GM12878 (cell line): ENCODE data around the gene TRMT44. TPM values are rescaled to one million over a fixed set of nuclear protein-coding genes. Genes with fewer than 3 reads are reported as not detected.

Source experiments
- ATAC-seq: fragments of 200-7000 bp; cut with Tn5 transposase; 3 replicates; pipeline ENCODE4 v1.9.1; 2020; ENCODE audit warnings: mild to moderate bottlenecking, moderate library complexity
- BruUV-seq: library from RNA; stranded (reverse); fragments of 400-500 nt; replicated peaks from 2 replicates; lab custom pipeline; 2021; lab: Mats Ljungman, UMichigan
- CTCF ChIA-PET: fragments of 300-600 bp; sonication (Branson Sonifier 250); formaldehyde crosslinking; extraction: SDS; loops from one replicate; lab custom pipeline; 2021; ENCODE audit warnings: inconsistent platforms; lab: Yijun Ruan, JAX
- POLR2A ChIA-PET: fragments of 350-600 bp; formaldehyde crosslinking; extraction: SDS; loops from one replicate; lab custom pipeline; 2021; ENCODE audit warnings: inconsistent platforms; lab: Charles Lee
- RAD21 ChIA-PET: fragments of 300-600 bp; sonication (Branson Sonifier 250); formaldehyde crosslinking; loops from one replicate; lab custom pipeline; 2023; ENCODE audit warnings: antibody characterized with exemption; ENCODE audit not compliant: unreplicated experiment; lab: Charles Lee
- SMC1A ChIA-PET: fragments of 300-600 bp; sonication (Branson Sonifier 250); formaldehyde crosslinking; loops from one replicate; lab custom pipeline; 2023; ENCODE audit not compliant: unreplicated experiment, uncharacterized antibody; lab: Charles Lee
- DNase-seq: peaks from one replicate; pipeline ENCODE4 v3.0.0-alpha.2; 2011; ENCODE audit warnings: low read depth, low spot score
- FAIRE-seq: peaks from 3 replicates; lab custom pipeline; 2011; peaks lifted over from hg19 to GRCh38; lab: Jason Lieb, UNC
- H2AFZ ChIP-seq: 2 replicates; pipeline ENCODE4 v1.6.0; 2011; ENCODE audit warnings: low read depth, low read length, control low read depth; ENCODE audit not compliant: control insufficient read depth
- H3K27ac ChIP-seq: 2 replicates; pipeline ENCODE4 v1.5.1; 2011; ENCODE audit warnings: control low read depth; ENCODE audit not compliant: control insufficient read depth, insufficient read depth
- H3K27me3 ChIP-seq, 2 experiments: replicated peaks in 1 of 2; 2 replicates each; pipeline versions ENCODE4 v1.6.0 to v1.6.1; 2011; ENCODE audit warnings: low read length in 1 of 2; ENCODE audit not compliant: control insufficient read depth in 2 of 2, insufficient read depth in 2 of 2
- H3K36me3 ChIP-seq, 2 experiments: 2 replicates each; pipeline ENCODE4 v1.5.1; 2011; ENCODE audit warnings: low read length in 1 of 2; ENCODE audit not compliant: control insufficient read depth in 2 of 2, insufficient read depth in 2 of 2
- H3K4me1 ChIP-seq: 2 replicates; pipeline ENCODE4 v1.6.1; 2011; ENCODE audit warnings: mild to moderate bottlenecking, low read length, moderate library complexity, mixed read lengths; ENCODE audit not compliant: control insufficient read depth, insufficient read depth
- H3K4me2 ChIP-seq: 2 replicates; pipeline ENCODE4 v1.6.0; 2011; ENCODE audit warnings: control low read depth; ENCODE audit not compliant: control insufficient read depth, insufficient read depth
- H3K4me3 ChIP-seq: fragments of 200-600 bp; sonication (generic); 2 replicates; pipeline ENCODE4 v1.5.1; 2016
- H3K79me2 ChIP-seq: 2 replicates; pipeline ENCODE4 v1.6.0; 2011; ENCODE audit warnings: low read length; ENCODE audit not compliant: control insufficient read depth, insufficient read depth
- H3K9ac ChIP-seq: 2 replicates; pipeline ENCODE4 v1.8.0; 2011; ENCODE audit warnings: low read length, control low read depth, mixed read lengths; ENCODE audit not compliant: control insufficient read depth, insufficient read depth
- H3K9me3 ChIP-seq: replicated peaks from 3 replicates; pipeline ENCODE4 v1.5.1; 2011; ENCODE audit warnings: mild to moderate bottlenecking, low read length; ENCODE audit not compliant: control insufficient read depth, insufficient read depth
- H4K20me1 ChIP-seq: 2 replicates; pipeline ENCODE4 v1.6.0; 2011; ENCODE audit not compliant: control insufficient read depth, insufficient read depth
- BACH1 ChIP-seq: fragments of 450-650 bp; IDR thresholded peaks from 2 replicates; pipeline ENCODE4 v1.6.1; 2017; ENCODE audit warnings: mild to moderate bottlenecking, borderline replicate concordance
- CHD4 ChIP-seq: fragments of 200-600 bp; sonication (generic); IDR thresholded peaks from 2 replicates; pipeline ENCODE4 v1.6.1; 2016; ENCODE audit warnings: mild to moderate bottlenecking
- MEF2B ChIP-seq: fragments of 450-650 bp; IDR thresholded peaks from 2 replicates; pipeline ENCODE4 v1.6.1; 2018; ENCODE audit warnings: mild to moderate bottlenecking, moderate library complexity; ENCODE audit not compliant: partially characterized antibody, poor library complexity, severe bottlenecking
- NBN ChIP-seq: fragments of 450-650 bp; IDR thresholded peaks from 2 replicates; pipeline ENCODE4 v1.6.1; 2016
- NFYB ChIP-seq: IDR thresholded peaks from 2 replicates; pipeline ENCODE4 v1.6.1; 2011; ENCODE audit warnings: low read depth, mild to moderate bottlenecking, low read length, improper control_type of control experiment, moderate library complexity; ENCODE audit not compliant: insufficient read depth
- NR2F1 ChIP-seq: fragments of 450-650 bp; conservative IDR thresholded peaks from 2 replicates; pipeline ENCODE4 v1.6.1; 2017; ENCODE audit warnings: mild to moderate bottlenecking
- SREBF1 ChIP-seq: IDR thresholded peaks from 2 replicates; pipeline ENCODE4 v1.6.1; 2012; ENCODE audit warnings: mild to moderate bottlenecking, low read length
- ZBED1 ChIP-seq: IDR thresholded peaks from 2 replicates; pipeline ENCODE4 v1.6.1; 2016; ENCODE audit warnings: borderline replicate concordance
- ZNF274 ChIP-seq: IDR thresholded peaks from one replicate; pipeline ENCODE4 v1.8.0; 2011; ENCODE audit not compliant: insufficient read length, insufficient read depth
- WGBS: methylation state at CpG from one replicate; pipeline ENCODE4 v1.1.6; 2016; ENCODE audit warnings: low lambda C conversion rate; ENCODE audit not compliant: insufficient replicate concordance, insufficient coverage; ENCODE audit errors: missing lambda C conversion rate; 5-methylcytosine and 5-hydroxymethylcytosine counted together
- in situ Hi-C: fragments of 300-500 bp; cut with MboI; formaldehyde crosslinking; loops from 9 replicates; pipeline ENCODE4 v1.14.3; 2018; ENCODE audit warnings: mixed read lengths
- intact Hi-C: fragments of 100-400 bp; cut with micrococcal nuclease; formaldehyde crosslinking; loops from one replicate; pipeline ENCODE4 v1.14.2; 2022; ENCODE audit not compliant: unreplicated experiment
- polyA plus RNA-seq, 11 experiments: library from polyadenylated mRNA; depleted of rRNA in 4 of 11; unstranded in 6 of 11; stranded (reverse) in 5 of 11; fragments of >200 nt; fragmentation: Nextera tagmentation in 4 of 11; fragmentation: Illumina TruSeq in 1 of 11; extraction: Ambion mirVana in 4 of 11; extraction: Trizol in 1 of 11; gene quantifications; 1 replicate in 1 of 11; 2 replicates in 10 of 11; pipeline versions ENCODE4 v1.2.1 to v1.2.3, GENCODE V29; 2011 to 2016; ENCODE audit warnings: inconsistent platforms in 2 of 11, missing spikeins in 2 of 11, low read depth in 1 of 11
- total RNA-seq, 4 experiments: library from RNA; depleted of rRNA in 3 of 4; stranded (reverse); fragments of >200 nt in 3 of 4; fragmentation: Illumina TruSeq in 1 of 4; extraction: Trizol in 1 of 4; gene quantifications; 2 replicates each; pipeline versions ENCODE4 v1.2.1 to v1.2.3, GENCODE V29; 2013 to 2021
- TF ChIP-seq, protein P1 (sequence below): IDR thresholded peaks from 2 replicates; pipeline ENCODE4 v1.6.1; 2012; ENCODE audit warnings: low read length, inconsistent platforms
- TF ChIP-seq, protein P2 (sequence below): IDR thresholded peaks from 2 replicates; pipeline ENCODE4 v1.6.1; 2011; ENCODE audit warnings: borderline replicate concordance, low read depth, mild to moderate bottlenecking, moderate library complexity, low read length; ENCODE audit not compliant: insufficient read depth, poor library complexity, severe bottlenecking
- TF ChIP-seq, protein P3 (sequence below): IDR thresholded peaks from 2 replicates; pipeline ENCODE4 v1.6.1; 2012; ENCODE audit warnings: improper control_type of control experiment, low read depth, low read length; ENCODE audit not compliant: insufficient replicate concordance
- TF ChIP-seq, protein P4 (sequence below): IDR thresholded peaks from 2 replicates; pipeline ENCODE4 v1.6.1; 2011; ENCODE audit warnings: mild to moderate bottlenecking, low read depth, low read length, moderate library complexity; ENCODE audit not compliant: insufficient replicate concordance

Gene TRMT44
- total and polyA plus RNA-seq, 10 of the 15 experiments (the other 5 are each of a cell fraction or from before 2014, with no cell fraction given), result 1.3 to 18.5 (median 10.1) TPM

DNA sequence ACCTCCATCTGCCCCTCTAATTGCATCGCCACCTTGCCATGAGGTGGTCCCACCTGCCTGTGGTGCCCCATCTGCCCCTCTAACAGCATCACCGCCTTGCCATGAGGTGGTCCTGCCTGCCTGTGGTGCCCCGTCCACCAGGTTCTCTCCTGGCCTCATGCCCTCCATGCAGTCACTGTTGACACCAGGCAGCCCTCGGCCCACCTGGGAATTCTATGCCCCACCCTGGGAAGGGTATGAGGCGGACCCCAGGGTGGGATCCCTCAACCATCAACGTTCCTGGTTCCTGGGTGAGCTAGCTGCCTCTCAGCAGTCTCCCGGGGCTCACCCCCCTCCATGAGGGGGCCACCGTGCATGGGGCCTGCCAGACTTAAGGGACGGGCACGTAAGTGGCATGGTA is 38.9 kb upstream of the TRMT44 start (continued):
- TF ChIP-seq BACH1, result no peak

DNA sequence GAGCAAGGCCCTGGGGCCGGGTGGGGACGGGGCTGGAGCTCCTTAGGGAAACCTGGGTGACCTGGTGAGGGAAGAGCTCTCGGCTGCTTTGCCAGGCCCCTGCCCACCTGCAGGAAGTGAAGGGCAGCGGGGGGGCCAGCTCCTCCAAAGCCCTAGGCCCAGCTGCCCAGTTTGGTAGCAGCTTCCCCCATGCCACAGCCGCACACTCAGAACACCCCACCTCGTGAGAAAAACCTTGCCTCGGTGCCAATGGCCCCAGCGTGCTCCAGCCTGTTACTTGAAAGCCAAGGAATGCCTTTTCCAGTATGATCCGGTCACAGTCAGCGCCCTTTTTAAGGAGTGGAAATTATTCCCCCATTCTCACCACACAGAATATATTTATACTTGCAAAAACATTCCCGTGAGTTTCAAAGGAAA is 38.4 kb upstream of the TRMT44 start:
- Histone ChIP-seq H4K20me1 (no peaks in the 10 kb centered on the region), H3K79me2 (no peaks in the 10 kb centered on the region), H3K4me2 (no peak overlapping the region), H3K36me3 (peaks cover 0 to 9% of the 10 kb centered on the region in 2 experiments; a peak in 3 of 4 replicates), H2AFZ (no peak overlapping the region), H3K27ac (no peak overlapping the region), H3K27me3 (no peaks in the 10 kb centered on the region), H3K9ac (no peak overlapping the region), H3K4me3 (no peak overlapping the region), H3K4me1 (no peaks in the 10 kb centered on the region), H3K9me3 (no peaks in the 10 kb centered on the region)
- 90% methylated on average over 8 of the region's 11 CpGs for WGBS
- in situ Hi-C loops (loop anchor here (5.0 kb wide), 1 partner anchor 160 kb away; no protein-coding TSS in a partner anchor), intact Hi-C loops (loop anchor here (10.0 kb wide), 1 partner anchor 77 kb away; no protein-coding TSS in a partner anchor)
- BruUV-seq, result no TSS peak
- no peak for DNase-seq
- SMC1A ChIA-PET, result interaction anchor here (1.2 to 2.5 kb wide), 5 partner anchors 9 to 225 kb away, joined by 3 to 22 read pairs (median 6); no protein-coding TSS in a partner anchor
- RAD21 ChIA-PET, result interaction anchor here (0.9 to 2.1 kb wide), 7 partner anchors 10 to 226 kb away, joined by 3 to 10 read pairs (median 3); no protein-coding TSS in a partner anchor
- no peak for ATAC-seq
- POLR2A ChIA-PET, result no interaction called here
- FAIRE-seq, result no peak
- CTCF ChIA-PET, result interaction anchor here (0.9 to 3.8 kb wide), 15 partner anchors 9 to 261 kb away, joined by 3 to 24 read pairs (median 4); no protein-coding TSS in a partner anchor
- no peak for TF ChIP-seq NR2F1
- TF ChIP-seq NBN, result no peak
- TF ChIP-seq, protein P1, sequence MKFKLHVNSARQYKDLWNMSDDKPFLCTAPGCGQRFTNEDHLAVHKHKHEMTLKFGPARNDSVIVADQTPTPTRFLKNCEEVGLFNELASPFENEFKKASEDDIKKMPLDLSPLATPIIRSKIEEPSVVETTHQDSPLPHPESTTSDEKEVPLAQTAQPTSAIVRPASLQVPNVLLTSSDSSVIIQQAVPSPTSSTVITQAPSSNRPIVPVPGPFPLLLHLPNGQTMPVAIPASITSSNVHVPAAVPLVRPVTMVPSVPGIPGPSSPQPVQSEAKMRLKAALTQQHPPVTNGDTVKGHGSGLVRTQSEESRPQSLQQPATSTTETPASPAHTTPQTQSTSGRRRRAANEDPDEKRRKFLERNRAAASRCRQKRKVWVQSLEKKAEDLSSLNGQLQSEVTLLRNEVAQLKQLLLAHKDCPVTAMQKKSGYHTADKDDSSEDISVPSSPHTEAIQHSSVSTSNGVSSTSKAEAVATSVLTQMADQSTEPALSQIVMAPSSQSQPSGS, result no peak
- no peak for TF ChIP-seq CHD4
- TF ChIP-seq, protein P2, sequence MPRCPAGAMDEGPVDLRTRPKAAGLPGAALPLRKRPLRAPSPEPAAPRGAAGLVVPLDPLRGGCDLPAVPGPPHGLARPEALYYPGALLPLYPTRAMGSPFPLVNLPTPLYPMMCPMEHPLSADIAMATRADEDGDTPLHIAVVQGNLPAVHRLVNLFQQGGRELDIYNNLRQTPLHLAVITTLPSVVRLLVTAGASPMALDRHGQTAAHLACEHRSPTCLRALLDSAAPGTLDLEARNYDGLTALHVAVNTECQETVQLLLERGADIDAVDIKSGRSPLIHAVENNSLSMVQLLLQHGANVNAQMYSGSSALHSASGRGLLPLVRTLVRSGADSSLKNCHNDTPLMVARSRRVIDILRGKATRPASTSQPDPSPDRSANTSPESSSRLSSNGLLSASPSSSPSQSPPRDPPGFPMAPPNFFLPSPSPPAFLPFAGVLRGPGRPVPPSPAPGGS, result no peak
- no peak for TF ChIP-seq NFYB
- TF ChIP-seq SREBF1, result no peak
- no peak for TF ChIP-seq ZNF274
- TF ChIP-seq, protein P3, sequence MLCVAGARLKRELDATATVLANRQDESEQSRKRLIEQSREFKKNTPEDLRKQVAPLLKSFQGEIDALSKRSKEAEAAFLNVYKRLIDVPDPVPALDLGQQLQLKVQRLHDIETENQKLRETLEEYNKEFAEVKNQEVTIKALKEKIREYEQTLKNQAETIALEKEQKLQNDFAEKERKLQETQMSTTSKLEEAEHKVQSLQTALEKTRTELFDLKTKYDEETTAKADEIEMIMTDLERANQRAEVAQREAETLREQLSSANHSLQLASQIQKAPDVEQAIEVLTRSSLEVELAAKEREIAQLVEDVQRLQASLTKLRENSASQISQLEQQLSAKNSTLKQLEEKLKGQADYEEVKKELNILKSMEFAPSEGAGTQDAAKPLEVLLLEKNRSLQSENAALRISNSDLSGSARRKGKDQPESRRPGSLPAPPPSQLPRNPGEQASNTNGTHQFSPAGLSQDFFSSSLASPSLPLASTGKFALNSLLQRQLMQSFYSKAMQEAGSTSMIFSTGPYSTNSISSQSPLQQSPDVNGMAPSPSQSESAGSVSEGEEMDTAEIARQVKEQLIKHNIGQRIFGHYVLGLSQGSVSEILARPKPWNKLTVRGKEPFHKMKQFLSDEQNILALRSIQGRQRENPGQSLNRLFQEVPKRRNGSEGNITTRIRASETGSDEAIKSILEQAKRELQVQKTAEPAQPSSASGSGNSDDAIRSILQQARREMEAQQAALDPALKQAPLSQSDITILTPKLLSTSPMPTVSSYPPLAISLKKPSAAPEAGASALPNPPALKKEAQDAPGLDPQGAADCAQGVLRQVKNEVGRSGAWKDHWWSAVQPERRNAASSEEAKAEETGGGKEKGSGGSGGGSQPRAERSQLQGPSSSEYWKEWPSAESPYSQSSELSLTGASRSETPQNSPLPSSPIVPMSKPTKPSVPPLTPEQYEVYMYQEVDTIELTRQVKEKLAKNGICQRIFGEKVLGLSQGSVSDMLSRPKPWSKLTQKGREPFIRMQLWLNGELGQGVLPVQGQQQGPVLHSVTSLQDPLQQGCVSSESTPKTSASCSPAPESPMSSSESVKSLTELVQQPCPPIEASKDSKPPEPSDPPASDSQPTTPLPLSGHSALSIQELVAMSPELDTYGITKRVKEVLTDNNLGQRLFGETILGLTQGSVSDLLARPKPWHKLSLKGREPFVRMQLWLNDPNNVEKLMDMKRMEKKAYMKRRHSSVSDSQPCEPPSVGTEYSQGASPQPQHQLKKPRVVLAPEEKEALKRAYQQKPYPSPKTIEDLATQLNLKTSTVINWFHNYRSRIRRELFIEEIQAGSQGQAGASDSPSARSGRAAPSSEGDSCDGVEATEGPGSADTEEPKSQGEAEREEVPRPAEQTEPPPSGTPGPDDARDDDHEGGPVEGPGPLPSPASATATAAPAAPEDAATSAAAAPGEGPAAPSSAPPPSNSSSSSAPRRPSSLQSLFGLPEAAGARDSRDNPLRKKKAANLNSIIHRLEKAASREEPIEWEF, result no peak
- no peak for TF ChIP-seq MEF2B
- TF ChIP-seq, protein P4, sequence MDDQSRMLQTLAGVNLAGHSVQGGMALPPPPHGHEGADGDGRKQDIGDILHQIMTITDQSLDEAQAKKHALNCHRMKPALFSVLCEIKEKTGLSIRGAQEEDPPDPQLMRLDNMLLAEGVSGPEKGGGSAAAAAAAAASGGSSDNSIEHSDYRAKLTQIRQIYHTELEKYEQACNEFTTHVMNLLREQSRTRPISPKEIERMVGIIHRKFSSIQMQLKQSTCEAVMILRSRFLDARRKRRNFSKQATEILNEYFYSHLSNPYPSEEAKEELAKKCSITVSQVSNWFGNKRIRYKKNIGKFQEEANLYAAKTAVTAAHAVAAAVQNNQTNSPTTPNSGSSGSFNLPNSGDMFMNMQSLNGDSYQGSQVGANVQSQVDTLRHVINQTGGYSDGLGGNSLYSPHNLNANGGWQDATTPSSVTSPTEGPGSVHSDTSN, result no peak
- no peak for TF ChIP-seq ZBED1
